Measurements from ENCODE around the gene ZFP30. TPM values are rescaled to one million over a fixed set of nuclear protein-coding genes. Genes with fewer than 3 reads are reported as not detected.
A peak's percentile ranks its signal among the peaks of the same experiment; 100 is the strongest.

Gene ZFP30
- total and polyA plus RNA-seq, 2 of the 13 experiments (the other 11 are each of a cell fraction or from before 2014, with no cell fraction given), result 3.4 to 19.2 TPM

DNA sequence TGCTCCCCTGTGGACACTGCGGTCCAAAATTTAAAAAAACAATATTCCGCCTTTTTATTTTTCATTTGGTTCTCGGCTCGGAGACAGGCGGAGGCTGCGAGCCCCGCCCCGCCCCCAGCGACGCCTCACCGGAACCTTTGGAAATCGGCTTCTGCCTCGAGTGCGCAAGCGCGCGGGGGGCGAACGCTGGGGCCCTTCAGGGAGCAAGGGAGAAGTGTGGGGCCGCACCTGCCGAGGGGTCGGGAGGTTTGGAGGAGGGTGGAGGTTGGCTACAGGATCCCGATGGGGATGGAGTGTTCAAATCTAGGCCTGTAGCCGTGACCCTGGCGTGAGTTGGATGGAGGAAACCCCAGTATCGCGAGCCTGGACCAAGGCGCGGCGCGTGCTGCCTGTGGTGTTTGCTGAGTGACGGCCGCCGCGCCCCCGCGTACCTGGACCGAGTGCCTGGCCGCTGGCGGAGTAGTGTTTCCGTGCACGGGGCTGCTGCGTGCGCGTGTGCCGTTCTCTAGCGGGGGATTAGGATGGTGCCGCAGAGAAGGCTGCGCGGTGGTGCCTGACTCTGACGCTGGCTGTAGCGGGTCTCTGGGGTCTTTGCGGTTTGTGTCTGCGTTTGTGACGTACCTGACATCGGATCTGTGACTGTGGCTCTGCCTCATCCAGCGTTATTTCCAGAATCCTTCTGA lies 565 bp upstream of the ZFP30 start (continued):
- TF ChIP-seq, protein P1, sequence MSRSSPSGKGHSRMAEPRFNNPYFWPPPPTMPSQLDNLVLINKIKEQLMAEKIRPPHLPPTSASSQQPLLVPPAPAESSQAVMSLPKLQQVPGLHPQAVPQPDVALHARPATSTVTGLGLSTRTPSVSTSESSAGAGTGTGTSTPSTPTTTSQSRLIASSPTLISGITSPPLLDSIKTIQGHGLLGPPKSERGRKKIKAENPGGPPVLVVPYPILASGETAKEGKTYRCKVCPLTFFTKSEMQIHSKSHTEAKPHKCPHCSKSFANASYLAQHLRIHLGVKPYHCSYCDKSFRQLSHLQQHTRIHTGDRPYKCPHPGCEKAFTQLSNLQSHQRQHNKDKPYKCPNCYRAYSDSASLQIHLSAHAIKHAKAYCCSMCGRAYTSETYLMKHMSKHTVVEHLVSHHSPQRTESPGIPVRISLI (CRISPR knock-in tag; IDR thresholded peaks at IDR 0.05; ENCODE audit: borderline replicate concordance), result peak; percentile 54; the same call in 1 of the 2 replicates
- TF ChIP-seq HNRNPK (IDR thresholded peaks at IDR 0.05; ENCODE audit: low read depth, low read length, poor library complexity, severe bottlenecking) (peak; percentile 59), ZNF276 (CRISPR knock-in tag; IDR thresholded peaks at IDR 0.05; ENCODE audit: low read depth) (peak; percentile 22; the same call in 1 of the 2 replicates), ZNF598 (CRISPR knock-in tag; IDR thresholded peaks at IDR 0.05; ENCODE audit: borderline replicate concordance) (0 out of 2 replicates have a peak, but pooled peaks have one; percentile 23), CENPT (CRISPR knock-in tag; IDR thresholded peaks at IDR 0.05; ENCODE audit: low read depth) (no peak; the same call in 1 of the 2 replicates), ELF1 (CRISPR knock-in tag; IDR thresholded peaks at IDR 0.05) (peak; percentile 50; the same call in 1 of the 2 replicates), ZNF274 (CRISPR knock-in tag; IDR thresholded peaks at IDR 0.05) (peak; percentile 42), ZNF407 (CRISPR knock-in tag; IDR thresholded peaks at IDR 0.05; ENCODE audit: not compliant biosample characterization) (peak; percentile 49), ZNF496 (CRISPR knock-in tag; IDR thresholded peaks at IDR 0.05; ENCODE audit: insufficient replicate concordance) (no peak)
- TF ChIP-seq, protein P2, sequence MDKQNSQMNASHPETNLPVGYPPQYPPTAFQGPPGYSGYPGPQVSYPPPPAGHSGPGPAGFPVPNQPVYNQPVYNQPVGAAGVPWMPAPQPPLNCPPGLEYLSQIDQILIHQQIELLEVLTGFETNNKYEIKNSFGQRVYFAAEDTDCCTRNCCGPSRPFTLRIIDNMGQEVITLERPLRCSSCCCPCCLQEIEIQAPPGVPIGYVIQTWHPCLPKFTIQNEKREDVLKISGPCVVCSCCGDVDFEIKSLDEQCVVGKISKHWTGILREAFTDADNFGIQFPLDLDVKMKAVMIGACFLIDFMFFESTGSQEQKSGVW (CRISPR knock-in tag; IDR thresholded peaks at IDR 0.05; ENCODE audit: borderline replicate concordance), result no peak
- TF ChIP-seq, protein P3, sequence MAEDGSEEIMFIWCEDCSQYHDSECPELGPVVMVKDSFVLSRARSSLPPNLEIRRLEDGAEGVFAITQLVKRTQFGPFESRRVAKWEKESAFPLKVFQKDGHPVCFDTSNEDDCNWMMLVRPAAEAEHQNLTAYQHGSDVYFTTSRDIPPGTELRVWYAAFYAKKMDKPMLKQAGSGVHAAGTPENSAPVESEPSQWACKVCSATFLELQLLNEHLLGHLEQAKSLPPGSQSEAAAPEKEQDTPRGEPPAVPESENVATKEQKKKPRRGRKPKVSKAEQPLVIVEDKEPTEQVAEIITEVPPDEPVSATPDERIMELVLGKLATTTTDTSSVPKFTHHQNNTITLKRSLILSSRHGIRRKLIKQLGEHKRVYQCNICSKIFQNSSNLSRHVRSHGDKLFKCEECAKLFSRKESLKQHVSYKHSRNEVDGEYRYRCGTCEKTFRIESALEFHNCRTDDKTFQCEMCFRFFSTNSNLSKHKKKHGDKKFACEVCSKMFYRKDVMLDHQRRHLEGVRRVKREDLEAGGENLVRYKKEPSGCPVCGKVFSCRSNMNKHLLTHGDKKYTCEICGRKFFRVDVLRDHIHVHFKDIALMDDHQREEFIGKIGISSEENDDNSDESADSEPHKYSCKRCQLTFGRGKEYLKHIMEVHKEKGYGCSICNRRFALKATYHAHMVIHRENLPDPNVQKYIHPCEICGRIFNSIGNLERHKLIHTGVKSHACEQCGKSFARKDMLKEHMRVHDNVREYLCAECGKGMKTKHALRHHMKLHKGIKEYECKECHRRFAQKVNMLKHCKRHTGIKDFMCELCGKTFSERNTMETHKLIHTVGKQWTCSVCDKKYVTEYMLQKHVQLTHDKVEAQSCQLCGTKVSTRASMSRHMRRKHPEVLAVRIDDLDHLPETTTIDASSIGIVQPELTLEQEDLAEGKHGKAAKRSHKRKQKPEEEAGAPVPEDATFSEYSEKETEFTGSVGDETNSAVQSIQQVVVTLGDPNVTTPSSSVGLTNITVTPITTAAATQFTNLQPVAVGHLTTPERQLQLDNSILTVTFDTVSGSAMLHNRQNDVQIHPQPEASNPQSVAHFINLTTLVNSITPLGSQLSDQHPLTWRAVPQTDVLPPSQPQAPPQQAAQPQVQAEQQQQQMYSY (CRISPR knock-in tag; IDR thresholded peaks at IDR 0.05), result no peak; the same call in 1 of the 2 replicates
